Astrocyte (in vitro differentiated cells and primary cell): ENCODE measurements around the gene PXDN.

ENCODE experiments used
- CTCF ChIP-seq: IDR thresholded peaks from 2 replicates; pipeline ENCODE4 v1.5.1; 2011; ENCODE audit warnings: low read depth, mild to moderate bottlenecking, inconsistent platforms, low read length, moderate library complexity; ENCODE audit not compliant: insufficient read depth
- EZH2 ChIP-seq: IDR thresholded peaks from 2 replicates; pipeline ENCODE4 v1.6.1; 2012; ENCODE audit warnings: mild to moderate bottlenecking, low read length, inconsistent platforms; ENCODE audit not compliant: insufficient read depth

DNA sequence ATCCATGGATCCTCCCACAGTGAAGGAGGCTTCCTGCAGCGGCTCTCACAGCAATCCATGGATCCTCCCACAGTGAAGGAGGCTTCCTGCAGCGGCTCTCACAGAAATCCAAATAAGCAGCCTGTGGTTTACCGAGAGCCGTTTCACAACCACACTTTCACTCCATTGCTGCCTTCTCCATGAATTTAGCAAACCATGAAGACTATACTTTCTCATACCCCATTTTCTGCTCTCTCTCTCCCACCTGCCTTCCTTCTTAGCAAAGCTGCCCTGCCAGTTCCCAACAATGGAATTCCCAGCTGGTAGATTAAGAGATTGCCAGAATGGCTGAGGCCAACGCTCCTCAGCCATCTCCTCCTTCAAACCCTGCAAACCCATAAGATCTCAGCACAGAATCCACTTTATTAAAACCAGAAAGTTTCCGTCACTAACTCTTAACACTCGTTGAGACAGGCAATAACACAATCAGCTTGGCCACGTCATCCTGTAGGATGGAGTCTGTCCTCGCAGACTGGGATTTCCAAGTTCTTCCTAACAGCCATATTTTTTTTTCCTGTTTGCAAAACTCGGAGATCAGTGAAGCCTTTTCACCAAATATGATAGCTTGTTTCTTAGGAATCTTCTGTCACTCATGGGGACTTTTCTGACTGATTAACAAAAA is 162.2 kb downstream of the PXDN start:
- TF ChIP-seq CTCF (no peak), EZH2 (no peak)
